GM19397 (cell line): Measurements from ENCODE around the gene CTSO.
"Not testable (repeated sequence)": the region's sequence is repeated elsewhere in the genome, so short reads cannot be mapped to it uniquely, and the experiment has no call there.

Source experiments
- ATAC-seq: cut with Tn5 transposase; IDR thresholded peaks from one replicate; pipeline ENCODE4 v1.9.1; 2021; ENCODE audit warnings: mild to moderate bottlenecking, moderate library complexity; ENCODE audit not compliant: unreplicated experiment

Gene CTSO

GRCh38 chr4:155956461-155956860 is 2.8 kb upstream of the CTSO start:
- no peak for ATAC-seq

- no peak for ATAC-seq
Observed at GRCh38 chr4:155954939-155955338, 1.3 kb upstream of the CTSO start.

GRCh38 chr4:155954118-155954685 is 536 bp upstream of the CTSO start:
- ATAC-seq, result no peak

- ATAC-seq, result no peak
Observed at GRCh38 chr4:155952501-155952901, 1.2 kb downstream of the CTSO start.

GRCh38 chr4:155950461-155950860 is 3.2 kb downstream of the CTSO start:
- ATAC-seq, result no peak

GRCh38 chr4:155948541-155948940 is 5.1 kb downstream of the CTSO start:
- ATAC-seq, result no peak

GRCh38 chr4:155946486-155946885 is 7.2 kb downstream of the CTSO start:
- ATAC-seq, result no peak

GRCh38 chr4:155944516-155944915 is 9.2 kb downstream of the CTSO start:
- ATAC-seq, result no peak

GRCh38 chr4:155943605-155944291 is 9.9 kb downstream of the CTSO start:
- no peak for ATAC-seq

- ATAC-seq, result no peak
Observed at GRCh38 chr4:155941820-155942219, 11.8 kb downstream of the CTSO start.

- ATAC-seq, result no peak
Observed at GRCh38 chr4:155941085-155941790, 12.4 kb downstream of the CTSO start.

GRCh38 chr4:155935389-155935986 is 18.2 kb downstream of the CTSO start:
- no peak for ATAC-seq

GRCh38 chr4:155934634-155935033 is 19.0 kb downstream of the CTSO start:
- ATAC-seq, result not testable (repeated sequence)

GRCh38 chr4:155931634-155932033 is 22.0 kb downstream of the CTSO start:
- ATAC-seq, result no peak

- no peak for ATAC-seq
Observed at GRCh38 chr4:155930330-155930729, 23.3 kb downstream of the CTSO start.

GRCh38 chr4:155929833-155930232 is 23.8 kb downstream of the CTSO start:
- no peak for ATAC-seq

- ATAC-seq, result no peak
Observed at GRCh38 chr4:155924637-155925036, 29.0 kb downstream of the CTSO start.

GRCh38 chr4:155921597-155921996 is 32.1 kb downstream of the CTSO start:
- no peak for ATAC-seq

- no peak for ATAC-seq
Observed at GRCh38 chr4:155914782-155915181, 38.9 kb downstream of the CTSO start.

- no peak for ATAC-seq
Observed at GRCh38 chr4:155911905-155912304, 41.8 kb downstream of the CTSO start.

GRCh38 chr4:155909615-155910226 is 43.9 kb downstream of the CTSO start:
- ATAC-seq, result no peak
